NCI-H2029 treated with DMSO at 0.1 percent for 48 hours (cell line): ENCODE measurements around the gene ZHX3.
"Not testable (repeated sequence)": the region's sequence is repeated elsewhere in the genome, so short reads cannot be mapped to it uniquely, and the experiment has no call there.

ENCODE experiments used
- DNase-seq: peaks from one replicate; lab custom pipeline; 2025; lab: John Stamatoyannopoulos, UW

ZHX3 gene

DNA sequence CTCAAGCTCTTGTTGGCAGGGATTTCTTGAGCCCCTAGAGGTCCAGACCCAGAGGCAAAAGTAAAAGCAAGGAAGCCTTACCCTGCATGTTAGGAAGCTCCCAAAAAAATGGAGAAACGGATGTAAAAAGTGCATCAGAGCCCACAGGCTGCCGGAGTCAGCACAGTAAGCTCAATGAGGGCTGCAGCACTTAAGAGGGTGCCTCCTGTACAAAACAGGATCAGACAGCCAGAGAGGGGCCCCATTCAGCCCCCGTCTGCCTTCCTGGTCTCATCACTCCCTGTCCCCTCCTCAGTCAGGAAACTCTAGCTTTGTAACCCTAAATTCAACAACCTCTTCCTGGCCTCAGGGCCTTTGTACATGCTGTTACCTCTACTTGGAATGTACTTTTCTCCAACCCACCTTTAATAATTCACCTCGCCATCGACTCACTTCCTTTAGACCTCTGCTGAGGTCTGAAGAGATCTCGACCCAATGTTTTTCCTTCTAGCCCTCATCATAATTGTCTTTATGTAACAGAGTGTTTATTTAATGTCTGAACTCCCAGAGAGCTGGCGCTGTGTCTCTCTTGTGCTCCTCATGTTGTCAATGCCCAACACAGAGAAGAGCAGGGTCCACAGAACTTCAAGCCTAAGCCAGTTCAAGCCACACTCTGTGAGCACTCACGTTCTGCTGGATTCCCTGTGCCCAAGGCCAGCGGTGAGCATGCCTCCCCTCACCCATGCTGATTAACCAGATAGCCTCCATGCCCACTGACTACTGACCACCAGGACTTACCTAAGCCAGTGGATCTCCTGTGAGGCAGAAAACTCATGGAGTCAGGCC is 183.0 kb downstream of the ZHX3 start:
- DNase-seq: no peak

DNA sequence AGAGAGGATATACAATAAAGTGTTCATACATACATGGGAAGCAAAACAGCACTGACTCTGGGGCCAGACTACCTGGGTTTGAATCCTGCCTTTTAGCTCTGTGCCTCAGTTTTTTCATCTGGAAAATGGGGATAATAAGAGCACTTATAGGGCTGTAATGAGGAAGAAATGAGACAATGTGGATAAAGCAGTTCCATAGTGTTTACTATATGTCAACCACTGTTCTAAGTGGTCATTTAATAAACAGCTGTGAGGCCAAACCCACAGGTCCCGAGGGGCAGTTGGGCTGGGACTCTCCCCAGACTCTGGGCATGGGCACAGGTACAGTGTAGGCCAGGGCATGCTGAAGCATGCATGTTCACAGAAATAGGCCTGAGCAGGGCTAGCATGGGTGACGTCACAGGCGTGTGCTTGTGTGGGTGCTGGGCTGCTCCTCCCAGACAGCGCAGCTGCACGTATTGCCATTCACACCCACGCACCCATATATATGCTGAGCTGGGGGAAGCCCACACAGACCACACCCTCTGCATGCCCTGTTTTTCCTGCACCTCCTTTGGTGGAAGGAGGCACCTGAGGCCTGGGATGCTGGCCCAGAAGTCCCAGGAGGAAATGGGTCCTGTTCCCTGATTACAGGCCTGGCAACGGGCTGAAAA is 183.7 kb downstream of the ZHX3 start:
- no peak for DNase-seq

DNA sequence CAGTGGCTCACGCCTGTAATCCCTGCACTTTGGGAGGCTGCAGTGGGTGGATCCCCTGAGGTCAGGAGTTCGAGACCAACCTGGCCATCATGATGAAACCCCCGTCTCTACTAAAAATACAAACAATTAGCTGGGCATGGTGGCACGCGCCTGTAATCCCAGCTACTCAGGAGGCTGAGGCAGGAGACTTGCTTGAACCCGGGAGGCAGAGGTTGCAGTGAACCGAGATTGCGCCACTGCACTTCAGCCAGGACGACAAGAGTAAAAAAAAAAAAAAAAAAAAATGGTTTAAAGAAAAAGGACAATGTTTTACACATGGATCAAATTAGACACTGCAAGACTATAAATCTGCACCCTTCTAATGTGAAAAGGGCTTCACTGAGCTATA is 185.1 kb downstream of the ZHX3 start:
- not testable (repeated sequence) for DNase-seq

- no peak for DNase-seq
Measured at GRCh38 chr20:41131594-41132387, 185.7 kb downstream of the ZHX3 start.
